ENCODE results near the gene ZNF215. TPM values are rescaled to one million over a fixed set of nuclear protein-coding genes. Genes with fewer than 3 reads are reported as not detected.
"Not testable (repeated sequence)": the region's sequence is repeated elsewhere in the genome, so short reads cannot be mapped to it uniquely, and the experiment has no call there.

The ZNF215 gene
- total and polyA plus RNA-seq, 8 donors: 0.46 to 12.3 (median 1.0) TPM; not detected in 1

- intact Hi-C loops (cut with DNase I; ENCODE audit: low total_unique reads): no loop called here
Measured at GRCh38 chr11:6968816-6969215, 42.6 kb downstream of the ZNF215 start.

GRCh38 chr11:6969854-6970253 lies 43.6 kb downstream of the ZNF215 start:
- H3K27me3 ChIP-seq; H3K4me1 ChIP-seq; H3K36me3 ChIP-seq; H3K27ac ChIP-seq; DNase-seq; H3K4me3 ChIP-seq; intact Hi-C loops (cut with DNase I; ENCODE audit: low total_unique reads): not testable (repeated sequence)
- 57 to 69% (median 60%) methylated on average over 4 of the region's 4 CpGs for WGBS, 5 donors
- H3K9me3 ChIP-seq: peaks cover 0 to 14% (median 5%) of the 10 kb centered on the region in 4 donors

More at GRCh38 chr11:6968816-6969215, 42.6 kb downstream of the ZNF215 start:
- H3K36me3 ChIP-seq: no peaks in the 10 kb centered on the region
- 88 to 100% (median 92%) methylated on average over 1 of the region's 1 CpG for WGBS, 5 donors
- TF ChIP-seq EP300 (IDR thresholded peaks at IDR 0.05): no peak
- TF ChIP-seq POLR2AphosphoS5 (IDR thresholded peaks at IDR 0.05): no peak
- TF ChIP-seq POLR2A (IDR thresholded peaks at IDR 0.05): no peak
- TF ChIP-seq CTCF (IDR thresholded peaks at IDR 0.05): no peak
- no peak for DNase-seq
- H3K9me3 ChIP-seq: peaks cover 0 to 14% (median 5%) of the 10 kb centered on the region in 4 donors
- H3K27ac ChIP-seq: no peak overlapping the region
- H3K4me3 ChIP-seq: no peak overlapping the region
- no peaks in the 10 kb centered on the region for H3K4me1 ChIP-seq
- H3K27me3 ChIP-seq: no peaks in the 10 kb centered on the region

GRCh38 chr11:6979365-6979764 lies 53.1 kb downstream of the ZNF215 start:
- DNase-seq: no peak
- Histone ChIP-seq H3K27me3 (no peaks in the 10 kb centered on the region), H3K4me1 (no peaks in the 10 kb centered on the region), H3K4me3 (no peak overlapping the region), H3K36me3 (no peaks in the 10 kb centered on the region), H3K27ac (no peak overlapping the region), H3K9me3 (no peaks in the 10 kb centered on the region)
- 66 to 78% (median 72%) methylated on average over 2 of the region's 2 CpGs for WGBS, 5 donors
- no peak for TF ChIP-seq CTCF (IDR thresholded peaks at IDR 0.05)
- no peak for TF ChIP-seq POLR2AphosphoS5 (IDR thresholded peaks at IDR 0.05)
- TF ChIP-seq POLR2A (IDR thresholded peaks at IDR 0.05): no peak
- no peak for TF ChIP-seq EP300 (IDR thresholded peaks at IDR 0.05)
- intact Hi-C loops (cut with DNase I; ENCODE audit: low total_unique reads): no loop called here

GRCh38 chr11:6986487-6986886 lies 60.3 kb downstream of the ZNF215 start:
- Histone ChIP-seq H3K36me3 (no peaks in the 10 kb centered on the region), H3K27me3 (no peaks in the 10 kb centered on the region), H3K4me1 (no peaks in the 10 kb centered on the region), H3K4me3 (no peak overlapping the region), H3K9me3 (no peaks in the 10 kb centered on the region), H3K27ac (no peak overlapping the region)
- no peak for TF ChIP-seq POLR2AphosphoS5 (IDR thresholded peaks at IDR 0.05)
- no peak for TF ChIP-seq POLR2A (IDR thresholded peaks at IDR 0.05)
- no peak for TF ChIP-seq CTCF (IDR thresholded peaks at IDR 0.05)
- TF ChIP-seq EP300 (IDR thresholded peaks at IDR 0.05): no peak
- intact Hi-C loops (cut with DNase I; ENCODE audit: low total_unique reads): no loop called here
- 43 to 85% (median 59%) methylated on average over 1 of the region's 1 CpG for WGBS, 5 donors
- no peak for DNase-seq

GRCh38 chr11:6988506-6988905 lies 62.3 kb downstream of the ZNF215 start:
- intact Hi-C loops (cut with DNase I; ENCODE audit: low total_unique reads): no loop called here
- no peaks in the 10 kb centered on the region for H3K9me3 ChIP-seq
- peaks cover 0 to 8% (median 0%) of the 10 kb centered on the region in 4 donors for H3K4me1 ChIP-seq
- DNase-seq: no peak
- no peak overlapping the region for H3K4me3 ChIP-seq
- no peaks in the 10 kb centered on the region for H3K36me3 ChIP-seq
- H3K27ac ChIP-seq: no peak overlapping the region
- TF ChIP-seq EP300 (IDR thresholded peaks at IDR 0.05): no peak
- TF ChIP-seq POLR2AphosphoS5 (IDR thresholded peaks at IDR 0.05): no peak
- no peak for TF ChIP-seq POLR2A (IDR thresholded peaks at IDR 0.05)
- TF ChIP-seq CTCF (IDR thresholded peaks at IDR 0.05): no peak
- no peaks in the 10 kb centered on the region for H3K27me3 ChIP-seq
